Measurements from ENCODE around the gene ZNF831.

The ZNF831 gene

GRCh38 chr20:59220161-59220560 lies 56.5 kb downstream of the ZNF831 start:
- H3K27me3 ChIP-seq (ENCODE audit: control insufficient read depth, insufficient read depth, low read length), result peaks cover 2% of the 10 kb centered on the region
- H3K9ac ChIP-seq (ENCODE audit: low read length), result no peak overlapping the region
- H3K36me3 ChIP-seq (ENCODE audit: control insufficient read depth, insufficient read depth, low read length), result no peaks in the 10 kb centered on the region
- no peak overlapping the region for H3K27ac ChIP-seq (ENCODE audit: low read depth, low read length)
- H3K4me1 ChIP-seq (ENCODE audit: control insufficient read depth, insufficient read depth, low read length), result no peaks in the 10 kb centered on the region
- H3K4me3 ChIP-seq (ENCODE audit: low read length), result no peak overlapping the region

GRCh38 chr20:59221049-59221706 lies 57.6 kb downstream of the ZNF831 start:
- no peak overlapping the region for H3K27ac ChIP-seq (ENCODE audit: low read depth, low read length)

GRCh38 chr20:59221707-59222252 lies 58.2 kb downstream of the ZNF831 start:
- Histone ChIP-seq H3K4me3 (ENCODE audit: low read length) (peak overlapping the region; percentile 61), H3K9ac (ENCODE audit: low read length) (peak overlapping the region; percentile 38), H3K27me3 (ENCODE audit: control insufficient read depth, insufficient read depth, low read length) (peaks cover 2% of the 10 kb centered on the region), H3K36me3 (ENCODE audit: control insufficient read depth, insufficient read depth, low read length) (no peaks in the 10 kb centered on the region), H3K27ac (ENCODE audit: low read depth, low read length) (no peak overlapping the region), H3K4me1 (ENCODE audit: control insufficient read depth, insufficient read depth, low read length) (no peaks in the 10 kb centered on the region)

More at GRCh38 chr20:59221049-59221706, 57.6 kb downstream of the ZNF831 start:
- H3K27me3 ChIP-seq (ENCODE audit: control insufficient read depth, insufficient read depth, low read length), result peaks cover 2% of the 10 kb centered on the region
- no peak overlapping the region for H3K9ac ChIP-seq (ENCODE audit: low read length)
- H3K4me3 ChIP-seq (ENCODE audit: low read length), result no peak overlapping the region
- no peaks in the 10 kb centered on the region for H3K36me3 ChIP-seq (ENCODE audit: control insufficient read depth, insufficient read depth, low read length)
- no peaks in the 10 kb centered on the region for H3K4me1 ChIP-seq (ENCODE audit: control insufficient read depth, insufficient read depth, low read length)

- H3K4me1 ChIP-seq (ENCODE audit: control insufficient read depth, insufficient read depth, low read length), result no peaks in the 10 kb centered on the region
- no peak overlapping the region for H3K27ac ChIP-seq (ENCODE audit: low read depth, low read length)
- H3K27me3 ChIP-seq (ENCODE audit: control insufficient read depth, insufficient read depth, low read length), result peaks cover 2% of the 10 kb centered on the region
- H3K4me3 ChIP-seq (ENCODE audit: low read length), result peak overlapping the region; percentile 61
- peak overlapping the region; percentile 38 for H3K9ac ChIP-seq (ENCODE audit: low read length)
- no peaks in the 10 kb centered on the region for H3K36me3 ChIP-seq (ENCODE audit: control insufficient read depth, insufficient read depth, low read length)
Measured at GRCh38 chr20:59222253-59223181, 58.9 kb downstream of the ZNF831 start.

- peak overlapping the region; percentile 61 for H3K4me3 ChIP-seq (ENCODE audit: low read length)
- no peaks in the 10 kb centered on the region for H3K36me3 ChIP-seq (ENCODE audit: control insufficient read depth, insufficient read depth, low read length)
- peaks cover 2% of the 10 kb centered on the region for H3K27me3 ChIP-seq (ENCODE audit: control insufficient read depth, insufficient read depth, low read length)
- no peaks in the 10 kb centered on the region for H3K4me1 ChIP-seq (ENCODE audit: control insufficient read depth, insufficient read depth, low read length)
- H3K27ac ChIP-seq (ENCODE audit: low read depth, low read length), result no peak overlapping the region
- no peak overlapping the region for H3K9ac ChIP-seq (ENCODE audit: low read length)
Measured at GRCh38 chr20:59223182-59223601, 59.6 kb downstream of the ZNF831 start.

- Histone ChIP-seq H3K4me3 (ENCODE audit: low read length) (no peak overlapping the region), H3K27ac (ENCODE audit: low read depth, low read length) (no peak overlapping the region), H3K4me1 (ENCODE audit: control insufficient read depth, insufficient read depth, low read length) (no peaks in the 10 kb centered on the region), H3K36me3 (ENCODE audit: control insufficient read depth, insufficient read depth, low read length) (no peaks in the 10 kb centered on the region), H3K9ac (ENCODE audit: low read length) (no peak overlapping the region), H3K27me3 (ENCODE audit: control insufficient read depth, insufficient read depth, low read length) (peaks cover 2% of the 10 kb centered on the region)
Measured at GRCh38 chr20:59223750-59224149, 60.1 kb downstream of the ZNF831 start.

- peaks cover 2% of the 10 kb centered on the region for H3K27me3 ChIP-seq (ENCODE audit: control insufficient read depth, insufficient read depth, low read length)
- no peaks in the 10 kb centered on the region for H3K36me3 ChIP-seq (ENCODE audit: control insufficient read depth, insufficient read depth, low read length)
- H3K4me1 ChIP-seq (ENCODE audit: control insufficient read depth, insufficient read depth, low read length), result no peaks in the 10 kb centered on the region
- H3K4me3 ChIP-seq (ENCODE audit: low read length), result no peak overlapping the region
- H3K9ac ChIP-seq (ENCODE audit: low read length), result no peak overlapping the region
- no peak overlapping the region for H3K27ac ChIP-seq (ENCODE audit: low read depth, low read length)
Measured at GRCh38 chr20:59224236-59224635, 60.6 kb downstream of the ZNF831 start.

GRCh38 chr20:59230385-59230784 lies 66.8 kb downstream of the ZNF831 start:
- Histone ChIP-seq H3K27ac (ENCODE audit: low read depth, low read length) (no peak overlapping the region), H3K9ac (ENCODE audit: low read length) (no peak overlapping the region), H3K36me3 (ENCODE audit: control insufficient read depth, insufficient read depth, low read length) (no peaks in the 10 kb centered on the region), H3K4me1 (ENCODE audit: control insufficient read depth, insufficient read depth, low read length) (no peaks in the 10 kb centered on the region), H3K27me3 (ENCODE audit: control insufficient read depth, insufficient read depth, low read length) (peaks cover 2% of the 10 kb centered on the region), H3K4me3 (ENCODE audit: low read length) (no peak overlapping the region)

GRCh38 chr20:59231124-59231804 lies 67.6 kb downstream of the ZNF831 start:
- no peaks in the 10 kb centered on the region for H3K4me1 ChIP-seq (ENCODE audit: control insufficient read depth, insufficient read depth, low read length)
- H3K36me3 ChIP-seq (ENCODE audit: control insufficient read depth, insufficient read depth, low read length), result no peaks in the 10 kb centered on the region
- H3K4me3 ChIP-seq (ENCODE audit: low read length), result no peak overlapping the region
- H3K27me3 ChIP-seq (ENCODE audit: control insufficient read depth, insufficient read depth, low read length), result peaks cover 2% of the 10 kb centered on the region
- H3K9ac ChIP-seq (ENCODE audit: low read length), result no peak overlapping the region
- H3K27ac ChIP-seq (ENCODE audit: low read depth, low read length), result no peak overlapping the region

- Histone ChIP-seq H3K4me1 (ENCODE audit: control insufficient read depth, insufficient read depth, low read length) (no peaks in the 10 kb centered on the region), H3K9ac (ENCODE audit: low read length) (no peak overlapping the region), H3K27ac (ENCODE audit: low read depth, low read length) (no peak overlapping the region), H3K36me3 (ENCODE audit: control insufficient read depth, insufficient read depth, low read length) (no peaks in the 10 kb centered on the region), H3K4me3 (ENCODE audit: low read length) (no peak overlapping the region), H3K27me3 (ENCODE audit: control insufficient read depth, insufficient read depth, low read length) (peaks cover 2% of the 10 kb centered on the region)
Measured at GRCh38 chr20:59232618-59233017, 69.0 kb downstream of the ZNF831 start.

GRCh38 chr20:59235226-59235625 lies 71.6 kb downstream of the ZNF831 start:
- H3K4me1 ChIP-seq (ENCODE audit: control insufficient read depth, insufficient read depth, low read length), result no peaks in the 10 kb centered on the region
- no peak overlapping the region for H3K27ac ChIP-seq (ENCODE audit: low read depth, low read length)
- no peak overlapping the region for H3K4me3 ChIP-seq (ENCODE audit: low read length)
- peaks cover 2% of the 10 kb centered on the region for H3K27me3 ChIP-seq (ENCODE audit: control insufficient read depth, insufficient read depth, low read length)
- no peaks in the 10 kb centered on the region for H3K36me3 ChIP-seq (ENCODE audit: control insufficient read depth, insufficient read depth, low read length)
- H3K9ac ChIP-seq (ENCODE audit: low read length), result no peak overlapping the region

GRCh38 chr20:59240006-59240405 lies 76.4 kb downstream of the ZNF831 start:
- Histone ChIP-seq H3K4me3 (ENCODE audit: low read length) (no peak overlapping the region), H3K36me3 (ENCODE audit: control insufficient read depth, insufficient read depth, low read length) (no peaks in the 10 kb centered on the region), H3K27me3 (ENCODE audit: control insufficient read depth, insufficient read depth, low read length) (no peaks in the 10 kb centered on the region)

More at GRCh38 chr20:59240006-59240405, 76.4 kb downstream of the ZNF831 start:
- Histone ChIP-seq H3K4me1 (ENCODE audit: control insufficient read depth, insufficient read depth, low read length) (no peaks in the 10 kb centered on the region), H3K27ac (ENCODE audit: low read depth, low read length) (no peak overlapping the region), H3K9ac (ENCODE audit: low read length) (no peak overlapping the region)

Data from rectal smooth muscle tissue (tissue), 1 donor.